PFSK-1 (cell line): ENCODE measurements around the gene ZNF667.

Experiments used
- FOXP2 ChIP-seq: optimal IDR thresholded peaks from 2 replicates; pipeline ENCODE3; 2011; ENCODE audit warnings: borderline replicate concordance, control low read depth, inconsistent platforms; ENCODE audit not compliant: insufficient read depth; ENCODE audit errors: extremely low read length, extremely low read depth
- POLR2AphosphoS5 ChIP-seq: IDR thresholded peaks from 2 replicates; pipeline ENCODE4 v1.6.1; 2012; ENCODE audit warnings: low read depth, mild to moderate bottlenecking, control low read depth, low read length, moderate library complexity
- REST ChIP-seq, 2 experiments: IDR thresholded peaks; 2 replicates each; pipeline versions ENCODE4 v1.6.1 to v1.8.0; 2011 to 2012; ENCODE audit warnings: low read depth in 2 of 2, low read length in 2 of 2, control low read depth in 1 of 2, inconsistent platforms in 1 of 2, mild to moderate bottlenecking in 1 of 2, moderate library complexity in 1 of 2; ENCODE audit not compliant: insufficient read depth in 1 of 2
- SIN3A ChIP-seq: IDR thresholded peaks from 2 replicates; pipeline ENCODE4 v1.6.1; 2012; ENCODE audit warnings: mild to moderate bottlenecking, low read length, moderate library complexity, borderline replicate concordance; ENCODE audit not compliant: insufficient read depth
- TAF1 ChIP-seq: IDR thresholded peaks from 2 replicates; pipeline ENCODE4 v1.6.1; 2012; ENCODE audit warnings: low read length, control low read depth, borderline replicate concordance; ENCODE audit not compliant: insufficient read depth

GRCh38 chr19:56405062-56405461, 72.1 kb downstream of the ZNF667 start:
- TF ChIP-seq POLR2AphosphoS5 (no peak), REST (IDR thresholded peaks at IDR 0.05; ENCODE audit: insufficient read depth in 1 of 2, low read depth in 2 of 2, low read length in 2 of 2) (no peak), TAF1 (no peak), SIN3A (no peak), FOXP2 (no peak)
